Measurements from ENCODE around the gene KCNK18.

The KCNK18 gene

GRCh38 chr10:117197189-117197588 is at the start of gene KCNK18:
KCNK18 (plus strand) TSS chr10:117197489; CDS start chr10:117197489, 0 bp downstream.
- DNase-seq = no peak

GRCh38 chr10:117148284-117148683 is 49.0 kb upstream of the KCNK18 start:
- DNase-seq = no peak

GRCh38 chr10:117152668-117153067 is 44.6 kb upstream of the KCNK18 start:
- no peak for DNase-seq

GRCh38 chr10:117158297-117158696 is 39.0 kb upstream of the KCNK18 start:
- no peak for DNase-seq

- no peak for DNase-seq
Observed at GRCh38 chr10:117159390-117159789, 37.9 kb upstream of the KCNK18 start.

GRCh38 chr10:117160567-117160966 is 36.7 kb upstream of the KCNK18 start:
- DNase-seq = no peak

GRCh38 chr10:117161386-117162033 is 35.8 kb upstream of the KCNK18 start:
- no peak for DNase-seq

GRCh38 chr10:117162093-117163060 is 34.9 kb upstream of the KCNK18 start:
- DNase-seq = no peak

- DNase-seq = peak in 1 of 3 donors; percentile 34
Observed at GRCh38 chr10:117163061-117163953, 34.0 kb upstream of the KCNK18 start.

GRCh38 chr10:117163954-117164548 is 33.2 kb upstream of the KCNK18 start:
- no peak for DNase-seq

- peak; percentile 41 to 70 (median 56) for DNase-seq
Observed at GRCh38 chr10:117164592-117165537, 32.4 kb upstream of the KCNK18 start.

GRCh38 chr10:117165538-117166417 is 31.5 kb upstream of the KCNK18 start:
- peak; percentile 76 to 89 (median 81) for DNase-seq

- no peak for DNase-seq
Observed at GRCh38 chr10:117166418-117167345, 30.6 kb upstream of the KCNK18 start.

GRCh38 chr10:117167346-117167788 is 29.9 kb upstream of the KCNK18 start:
- DNase-seq = no peak

GRCh38 chr10:117167789-117168674 is 29.3 kb upstream of the KCNK18 start:
- DNase-seq = peak; percentile 75 to 91 (median 78)

GRCh38 chr10:117168729-117169128 is 28.6 kb upstream of the KCNK18 start:
- no peak for DNase-seq

- DNase-seq = peak in 1 of 3 donors; percentile 20
Observed at GRCh38 chr10:117169480-117169879, 27.8 kb upstream of the KCNK18 start.

GRCh38 chr10:117170244-117170643 is 27.0 kb upstream of the KCNK18 start:
- DNase-seq = peak in 1 of 3 donors; percentile 36
